LoVo (cell line): ENCODE data around the gene NRXN3.
A peak's percentile ranks its signal among the peaks of the same experiment; 100 is the strongest.

Experiments used
- DNase-seq: peaks from one replicate; pipeline ENCODE4 v3.0.0-alpha.2; 2016; ENCODE audit warnings: low spot score

NRXN3 gene

DNA sequence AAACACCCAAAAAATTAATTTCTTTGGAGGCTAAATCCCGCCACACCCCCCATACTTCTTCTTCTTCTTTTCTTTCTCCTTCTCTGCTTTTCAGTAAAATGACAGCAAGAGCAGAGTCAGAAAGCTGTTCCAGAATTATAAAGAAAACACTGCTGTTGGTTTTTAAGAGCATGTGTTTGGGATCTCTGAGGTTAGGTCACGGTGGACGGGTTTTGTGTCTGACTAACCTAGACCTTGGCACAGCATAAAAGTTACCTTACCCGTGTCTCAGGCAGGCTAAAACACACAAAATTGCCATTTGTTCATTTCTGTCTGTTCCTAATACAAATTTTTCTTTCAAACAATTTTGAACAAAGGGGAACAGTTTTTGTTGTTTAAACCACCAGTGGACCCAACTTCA, 540.8 kb downstream of the NRXN3 start:
- DNase-seq: no peak

DNA sequence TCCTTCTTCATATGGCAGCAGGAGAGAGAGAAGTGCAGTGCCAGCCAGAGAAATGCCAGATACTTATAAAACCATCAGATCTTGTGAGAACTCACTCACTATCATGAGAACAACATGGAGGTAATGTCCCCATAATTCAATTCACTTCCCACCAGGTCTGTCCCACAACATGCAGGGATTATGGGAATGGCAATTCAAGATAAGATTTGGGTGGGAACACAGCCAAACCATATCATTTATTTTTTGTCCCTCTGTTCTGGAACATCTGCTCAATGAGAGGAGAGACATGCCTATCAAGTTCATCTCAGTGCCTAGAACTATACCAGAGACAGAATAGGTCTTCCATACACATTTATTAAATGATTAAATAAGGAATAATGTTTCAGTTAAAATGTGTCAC, 543.5 kb downstream of the NRXN3 start:
- DNase-seq: no peak

- DNase-seq: no peak
Observed at GRCh38 chr14:78714711-78715110, 544.5 kb downstream of the NRXN3 start.

- no peak for DNase-seq
Observed at GRCh38 chr14:78721756-78722480, 551.7 kb downstream of the NRXN3 start.

DNA sequence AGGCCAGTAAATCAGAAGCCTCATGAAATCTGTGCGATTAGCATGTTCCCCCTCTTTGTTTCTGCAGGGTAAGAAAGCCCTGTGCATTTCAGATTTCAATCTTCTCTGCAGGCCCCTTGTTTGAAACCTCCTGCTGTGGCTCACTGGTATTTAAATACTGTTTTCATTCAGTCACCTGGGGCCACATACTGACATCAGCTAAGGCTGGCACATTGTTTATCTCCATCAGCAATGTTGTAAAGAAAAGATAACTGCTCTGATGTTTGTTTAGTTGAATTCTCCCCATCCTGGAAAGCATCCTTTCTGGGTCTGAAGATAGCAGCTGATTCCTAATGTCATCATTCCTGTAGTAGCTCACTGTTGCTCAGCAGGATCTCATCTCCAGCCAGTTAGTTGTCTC, 554.9 kb downstream of the NRXN3 start:
- no peak for DNase-seq

GRCh38 chr14:78737116-78737515, 566.9 kb downstream of the NRXN3 start:
- DNase-seq: no peak

DNA sequence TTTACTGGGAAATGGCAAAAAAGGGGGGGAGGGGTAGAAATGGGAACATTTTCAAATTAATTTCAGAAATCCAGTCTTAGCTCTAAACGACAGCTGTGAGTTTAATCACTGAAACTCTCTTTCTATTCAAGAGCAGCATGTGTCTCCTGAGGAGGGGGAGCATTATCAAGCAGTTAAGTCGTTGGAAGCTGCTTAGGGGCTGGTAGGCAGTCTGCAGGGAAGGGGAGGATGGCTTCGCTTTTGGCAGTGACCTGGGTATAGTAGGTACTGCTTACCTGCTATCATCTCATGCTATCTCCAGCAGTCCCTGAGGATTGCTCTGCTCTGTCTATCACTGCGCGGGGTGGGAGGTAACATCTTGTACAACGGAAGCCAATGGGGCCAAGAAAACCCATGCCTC, 567.4 kb downstream of the NRXN3 start:
- DNase-seq: no peak

DNA sequence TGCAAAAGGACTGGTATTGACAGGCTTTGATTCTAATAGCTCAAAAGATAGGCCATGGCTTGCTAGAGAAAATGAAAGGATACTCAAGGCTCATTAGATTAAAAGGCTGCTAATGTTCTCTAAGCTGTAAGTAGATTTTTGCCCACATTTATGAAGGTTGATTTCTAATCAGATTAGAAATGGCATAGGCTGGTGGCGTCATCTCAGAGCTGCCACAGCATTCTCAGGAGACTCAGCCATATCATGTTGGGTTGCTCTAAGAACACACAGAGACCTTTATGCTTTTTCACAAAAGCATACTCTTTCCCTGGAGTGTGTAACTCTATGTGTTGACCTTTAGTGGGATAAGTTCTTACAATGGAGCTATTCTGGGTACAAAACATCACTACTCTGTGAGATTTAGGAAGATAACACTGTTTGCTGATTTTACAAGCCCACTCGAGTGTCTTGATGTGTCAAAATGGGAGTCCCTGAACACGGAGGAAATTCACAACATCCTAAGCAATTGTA, 576.0 kb downstream of the NRXN3 start:
- no peak for DNase-seq

- DNase-seq: no peak
Observed at GRCh38 chr14:78747813-78748212, 577.6 kb downstream of the NRXN3 start.

DNA sequence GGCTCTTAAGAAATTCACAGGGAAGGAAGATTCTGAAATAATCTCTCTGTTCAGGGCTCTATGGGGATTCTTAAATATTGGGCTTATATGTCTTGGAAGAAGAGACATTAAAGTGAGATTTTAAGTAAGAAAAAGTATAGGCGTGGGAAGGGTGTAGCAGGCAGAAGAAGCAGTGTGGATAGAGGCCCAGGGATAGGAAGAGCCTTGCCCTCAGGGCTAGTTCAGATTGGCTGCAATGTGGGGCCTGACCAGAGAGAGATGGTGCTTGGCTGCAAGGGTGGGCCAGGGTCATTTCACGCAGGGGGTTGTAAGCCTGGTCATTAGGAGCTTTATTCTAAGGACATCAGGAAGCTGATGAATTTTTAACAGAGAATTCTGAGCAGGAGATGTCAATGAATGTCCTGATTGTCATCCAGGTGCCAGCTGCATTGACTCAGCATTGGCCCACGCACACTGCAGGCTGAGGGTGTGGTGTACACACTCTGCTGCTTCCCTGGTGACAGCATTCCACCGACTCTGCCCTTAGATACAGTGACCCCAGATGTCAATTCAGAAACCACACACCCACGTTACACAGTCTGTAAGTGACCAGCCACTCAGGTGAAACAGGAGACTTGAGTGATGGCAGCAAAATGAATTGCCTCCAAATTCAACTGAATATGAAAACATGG, 582.5 kb downstream of the NRXN3 start:
- DNase-seq: no peak

GRCh38 chr14:78754059-78754458, 583.9 kb downstream of the NRXN3 start:
- DNase-seq: no peak

GRCh38 chr14:78758333-78758732, 588.2 kb downstream of the NRXN3 start:
- peak; percentile 16 for DNase-seq

DNA sequence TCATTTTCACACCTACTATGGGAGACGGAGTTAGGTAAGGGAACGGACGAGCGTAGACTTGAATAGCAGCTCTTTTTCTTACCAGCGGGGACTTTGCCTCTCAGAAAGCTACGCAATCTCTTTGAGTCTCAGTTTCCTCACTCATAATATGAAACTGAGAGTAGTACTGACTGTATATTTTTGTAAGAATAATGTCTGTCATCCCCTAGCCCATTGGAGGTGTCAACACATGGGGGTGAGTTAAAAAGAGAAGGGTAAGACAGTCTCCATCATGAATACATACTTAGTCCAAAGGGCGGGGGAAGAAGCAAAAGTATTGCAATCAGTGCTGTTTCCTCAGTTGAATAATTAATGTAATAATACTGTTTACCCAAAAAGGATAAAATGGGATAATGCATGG, 592.2 kb downstream of the NRXN3 start:
- DNase-seq: no peak

DNA sequence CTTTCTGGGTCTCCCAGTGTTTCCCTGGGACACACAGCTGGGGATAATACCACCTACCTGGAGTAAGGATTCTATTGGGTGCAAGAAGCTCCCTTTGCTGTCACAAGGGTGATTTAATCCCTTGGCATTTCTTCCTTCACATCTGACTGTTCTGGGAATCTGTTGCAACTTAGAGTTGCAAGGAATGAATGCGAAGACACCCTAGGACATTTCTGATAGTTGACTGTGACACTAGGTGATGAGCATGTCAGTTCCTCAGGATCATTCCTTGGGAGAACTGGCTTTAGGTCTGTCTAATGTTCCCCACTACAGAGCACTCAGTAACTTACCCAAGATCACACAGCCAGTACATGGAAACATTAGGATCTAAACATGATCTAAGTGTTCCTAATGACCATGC, 593.6 kb downstream of the NRXN3 start:
- DNase-seq: no peak

- no peak for DNase-seq
Observed at GRCh38 chr14:78764240-78764639, 594.1 kb downstream of the NRXN3 start.

GRCh38 chr14:78764645-78765044, 594.5 kb downstream of the NRXN3 start:
- DNase-seq: no peak

DNA sequence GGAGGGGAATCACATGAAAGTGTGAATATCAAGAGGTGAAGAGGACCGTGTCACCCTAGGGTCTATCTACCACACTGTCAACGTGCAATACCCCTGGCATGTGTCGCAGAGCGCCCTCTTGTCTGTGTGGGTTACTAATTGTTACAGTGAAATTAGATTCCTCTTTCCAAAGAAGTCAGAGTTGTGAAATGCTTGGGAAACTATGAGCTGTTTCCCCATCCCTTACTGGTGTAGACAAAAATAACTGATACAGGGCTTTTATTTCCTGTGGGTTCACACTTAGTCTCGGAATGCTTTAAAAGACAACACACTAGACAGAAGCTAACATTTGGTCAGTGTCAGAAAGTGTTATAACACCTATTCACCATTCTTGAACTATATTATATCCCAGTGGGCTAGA, 597.3 kb downstream of the NRXN3 start:
- DNase-seq: no peak

DNA sequence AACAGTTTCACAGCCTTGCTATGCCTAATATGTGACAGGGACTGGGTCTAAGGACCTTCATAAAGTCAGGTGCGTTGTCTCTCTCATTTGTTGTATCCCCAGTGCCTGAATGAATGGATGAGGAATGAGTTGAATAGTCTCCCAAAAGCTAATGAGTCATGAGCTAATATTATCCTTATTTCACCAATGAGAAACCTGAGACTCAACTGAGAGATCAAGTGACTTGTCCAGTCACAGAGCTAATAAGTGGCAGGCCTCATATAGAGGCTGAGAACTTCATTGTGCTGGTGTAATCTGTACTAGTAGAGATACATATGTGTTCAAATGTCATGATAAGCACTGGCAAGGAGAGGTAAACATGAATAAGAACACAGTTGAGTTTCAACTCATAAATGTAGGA, 612.4 kb downstream of the NRXN3 start:
- DNase-seq: no peak

GRCh38 chr14:78785265-78785664, 615.1 kb downstream of the NRXN3 start:
- DNase-seq: no peak

DNA sequence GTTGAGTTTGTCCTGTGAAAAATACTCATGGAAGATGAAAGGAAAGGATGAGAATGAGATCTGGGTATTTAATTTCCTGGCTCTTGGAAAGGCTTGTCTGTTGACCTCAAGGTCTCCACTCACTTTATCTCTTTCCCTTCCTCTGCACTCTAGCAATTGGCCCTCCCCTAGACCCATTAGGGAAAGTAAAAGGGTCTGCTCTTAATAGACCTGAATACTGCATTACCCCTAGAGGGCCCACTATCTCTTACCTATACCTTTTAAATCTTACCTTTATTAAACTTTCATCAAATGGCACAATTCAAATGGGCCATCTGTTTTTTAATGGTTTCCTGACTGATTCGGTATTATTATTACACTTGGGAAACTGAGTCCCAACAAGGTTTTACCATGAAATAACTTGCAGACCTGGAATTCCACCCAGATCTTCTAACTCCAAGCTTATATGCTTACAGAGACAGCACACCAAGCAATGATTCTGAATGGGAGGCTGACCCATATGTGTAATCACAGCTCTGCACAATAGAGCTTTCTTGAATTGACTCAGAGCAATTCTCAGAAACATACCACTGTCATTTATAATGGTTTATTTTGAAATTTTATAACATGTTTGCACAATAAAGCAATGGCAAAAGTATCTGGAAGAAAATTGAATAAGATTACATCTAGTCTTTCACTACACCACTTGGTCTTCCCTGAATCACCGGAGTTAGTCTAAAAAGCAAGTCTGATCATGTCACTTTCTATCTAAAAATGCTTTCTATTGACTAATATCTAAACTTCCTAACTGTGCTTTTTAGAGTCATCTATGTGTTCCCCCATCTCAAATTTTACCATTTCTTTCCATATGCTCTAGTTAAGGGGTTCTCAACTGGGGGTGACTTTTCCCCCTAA, 618.5 kb downstream of the NRXN3 start:
- DNase-seq: no peak

- no peak for DNase-seq
Observed at GRCh38 chr14:78790271-78790670, 620.1 kb downstream of the NRXN3 start.

GRCh38 chr14:78798757-78799156, 628.6 kb downstream of the NRXN3 start:
- DNase-seq: no peak

- no peak for DNase-seq
Observed at GRCh38 chr14:78805570-78805969, 635.4 kb downstream of the NRXN3 start.
